Cardiac septum (tissue), 1 donor: ENCODE results near the gene TREH. TPM values are rescaled to one million over a fixed set of nuclear protein-coding genes. Genes with fewer than 3 reads are reported as not detected.

ENCODE experiments used
- DNase-seq: peaks from one replicate; pipeline ENCODE4 v3.0.0-alpha.2; 2020; ENCODE audit warnings: low spot score
- intact Hi-C: fragments of 100-400 bp; cut with DNase I; formaldehyde crosslinking; loops from one replicate; pipeline ENCODE4 v1.14.0; 2022
- total RNA-seq: library from RNA; stranded (reverse); fragmentation: NEBNext Ultra II Directional; extraction: Animal tissue kit (Norgen Biotek cat#: 25700); gene quantifications from one replicate; pipeline ENCODE4 v1.2.1, GENCODE V29; 2021
- donor health status: DM: no; HTN: no; CAD: no.

Gene TREH
- total RNA-seq, 1 donor from 2014 or later: not detected

DNA sequence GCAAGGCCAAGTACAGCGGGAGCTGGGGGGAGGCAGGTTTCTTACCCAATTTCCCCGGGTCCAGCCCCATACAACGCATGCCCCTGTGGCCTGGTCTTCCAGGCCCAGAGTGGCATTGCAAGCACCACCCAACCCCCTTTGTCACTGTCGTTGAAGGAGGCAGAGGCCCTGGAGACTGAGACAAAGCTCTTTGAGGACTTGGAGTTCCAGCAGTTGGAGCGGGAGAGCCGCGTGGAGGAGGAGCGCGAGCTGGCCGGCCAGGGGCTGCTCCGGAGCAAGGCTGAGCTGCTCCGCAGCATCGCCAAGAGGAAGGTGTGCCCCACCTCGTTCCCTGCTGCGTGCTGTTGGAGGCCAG lies 44.2 kb downstream of the TREH start:
- intact Hi-C loops: no loop called here
- DNase-seq: no peak

GRCh38 chr11:118634431-118635236 lies 44.8 kb downstream of the TREH start:
- peak; percentile 85 for DNase-seq
- intact Hi-C loops: no loop called here

DNA sequence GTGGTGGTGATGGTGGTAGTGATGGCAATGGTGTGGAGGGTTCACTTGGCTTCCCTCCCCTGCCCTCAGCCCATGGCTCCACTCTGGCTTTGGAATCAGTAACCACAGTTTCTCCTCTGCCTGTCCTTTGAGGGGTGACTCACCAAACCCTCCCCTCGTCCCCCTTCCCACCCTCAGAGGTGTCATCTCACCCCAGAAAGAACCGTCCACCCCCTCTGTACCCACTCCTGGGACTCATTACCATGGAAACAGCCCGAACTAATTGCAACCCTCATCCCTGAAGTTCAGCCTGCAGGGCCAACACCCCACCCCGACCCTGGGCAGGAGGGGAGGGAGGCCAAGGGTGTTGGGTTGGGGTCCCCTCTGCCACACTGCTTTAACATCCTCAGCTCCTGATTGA lies 45.5 kb downstream of the TREH start:
- intact Hi-C loops: no loop called here
- DNase-seq: no peak

- intact Hi-C loops: no loop called here
- no peak for DNase-seq
These were observed 46.1 kb downstream of the TREH start for GRCh38 chr11:118633319-118633690.

DNA sequence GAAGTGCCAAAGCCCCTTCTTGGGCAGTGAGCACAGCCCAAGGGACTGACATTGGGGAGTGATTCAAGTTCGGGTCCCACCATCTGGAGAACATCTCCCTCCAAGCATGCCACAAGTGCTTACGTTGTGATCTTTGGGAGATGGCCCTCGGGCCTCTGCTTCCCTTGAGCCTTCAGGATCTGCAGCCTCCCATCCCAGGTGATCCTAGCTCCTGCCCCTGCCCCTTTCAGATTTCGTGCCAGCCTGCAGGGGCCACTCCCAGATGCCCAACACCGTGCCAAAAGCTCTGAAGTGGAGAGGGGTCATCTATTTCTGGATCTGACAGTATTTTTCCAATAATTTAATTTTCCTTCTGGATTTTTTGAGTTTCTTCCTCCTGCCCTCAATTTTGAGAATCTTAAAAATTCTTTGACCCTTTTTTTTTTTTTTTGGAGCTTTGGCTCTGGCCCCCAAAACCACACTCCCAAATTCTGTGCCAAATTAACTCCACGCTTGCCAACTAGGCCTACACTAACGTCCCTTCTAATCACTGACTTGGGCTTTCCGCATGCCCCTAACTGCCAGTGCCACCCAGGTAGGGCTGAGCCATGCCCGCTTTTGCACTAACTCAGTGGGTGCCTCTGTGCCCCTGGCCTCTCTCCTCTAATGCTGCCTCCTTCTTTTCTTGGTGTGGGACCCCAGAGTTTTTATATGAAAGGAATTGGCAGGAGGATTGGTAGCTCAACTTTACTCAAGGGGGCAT lies 46.7 kb downstream of the TREH start:
- no peak for DNase-seq
- intact Hi-C loops: no loop called here

GRCh38 chr11:118631142-118631909 lies 48.1 kb downstream of the TREH start:
- intact Hi-C loops: no loop called here
- no peak for DNase-seq

GRCh38 chr11:118629761-118630661 lies 49.4 kb downstream of the TREH start:
- intact Hi-C loops: no loop called here
- DNase-seq: no peak

- DNase-seq: no peak
- intact Hi-C loops: no loop called here
These were observed 50.4 kb downstream of the TREH start for GRCh38 chr11:118628861-118629549.

DNA sequence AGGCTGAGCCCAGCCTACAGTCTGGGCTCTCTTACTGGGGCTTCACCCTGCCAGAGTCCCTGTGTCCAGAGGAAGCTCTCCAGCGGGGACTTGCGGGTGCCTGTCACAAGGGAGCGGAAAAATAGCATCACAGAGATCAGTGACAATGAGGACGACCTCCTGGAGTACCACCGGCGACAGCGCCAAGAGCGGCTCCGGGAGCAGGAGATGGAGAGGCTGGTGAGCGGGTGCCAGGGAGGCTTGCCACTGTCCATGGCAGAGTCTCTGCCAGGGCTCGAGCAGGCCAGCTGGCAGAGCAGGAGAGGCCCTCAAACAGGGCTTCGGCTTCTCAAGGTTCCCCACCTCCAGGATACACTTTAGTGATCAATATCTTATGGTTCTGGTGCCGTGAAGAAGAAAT lies 51.0 kb downstream of the TREH start:
- intact Hi-C loops: no loop called here
- DNase-seq: no peak

- intact Hi-C loops: no loop called here
- no peak for DNase-seq
These were observed 51.4 kb downstream of the TREH start for GRCh38 chr11:118628031-118628430.

DNA sequence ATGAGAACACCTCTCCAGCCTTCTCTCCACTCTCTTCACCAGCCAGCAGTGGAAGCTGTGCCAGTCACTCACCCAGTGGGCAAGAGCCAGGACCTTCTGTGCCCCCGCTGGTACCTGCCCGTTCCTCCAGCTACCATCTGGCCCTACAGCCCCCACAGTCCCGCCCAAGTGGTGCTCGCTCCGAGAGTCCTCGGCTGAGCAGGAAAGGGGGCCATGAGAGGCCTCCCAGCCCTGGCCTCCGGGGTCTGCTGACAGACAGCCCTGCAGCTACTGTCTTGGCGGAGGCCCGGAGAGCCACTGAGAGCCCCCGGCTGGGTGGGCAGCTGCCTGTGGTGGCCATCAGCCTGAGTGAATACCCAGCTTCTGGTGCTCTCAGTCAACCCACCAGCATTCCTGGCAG lies 51.9 kb downstream of the TREH start:
- intact Hi-C loops: no loop called here

DNA sequence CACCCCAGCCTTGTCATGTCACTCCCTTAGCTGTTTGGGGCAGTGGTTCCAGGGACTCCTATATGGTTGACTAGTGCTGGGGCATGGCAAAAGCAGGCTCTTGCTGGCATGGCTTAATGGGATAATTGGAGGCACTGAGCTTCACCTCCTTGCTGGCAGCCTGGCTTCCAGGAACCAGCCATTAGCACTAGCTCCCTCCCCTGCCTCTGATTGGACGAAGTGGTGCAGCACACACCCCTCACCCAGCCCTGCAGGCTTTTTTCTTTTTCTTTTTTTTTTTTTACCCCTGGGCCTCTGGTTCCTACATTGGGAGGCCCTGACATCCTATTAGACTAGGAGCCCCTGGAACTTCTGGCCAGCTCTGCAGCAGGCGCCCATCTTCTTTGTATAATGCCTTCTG lies 53.5 kb downstream of the TREH start:
- intact Hi-C loops: no loop called here
- DNase-seq: no peak

More for the DNA sequence above, 51.9 kb downstream of the TREH start:
- no peak for DNase-seq

DNA sequence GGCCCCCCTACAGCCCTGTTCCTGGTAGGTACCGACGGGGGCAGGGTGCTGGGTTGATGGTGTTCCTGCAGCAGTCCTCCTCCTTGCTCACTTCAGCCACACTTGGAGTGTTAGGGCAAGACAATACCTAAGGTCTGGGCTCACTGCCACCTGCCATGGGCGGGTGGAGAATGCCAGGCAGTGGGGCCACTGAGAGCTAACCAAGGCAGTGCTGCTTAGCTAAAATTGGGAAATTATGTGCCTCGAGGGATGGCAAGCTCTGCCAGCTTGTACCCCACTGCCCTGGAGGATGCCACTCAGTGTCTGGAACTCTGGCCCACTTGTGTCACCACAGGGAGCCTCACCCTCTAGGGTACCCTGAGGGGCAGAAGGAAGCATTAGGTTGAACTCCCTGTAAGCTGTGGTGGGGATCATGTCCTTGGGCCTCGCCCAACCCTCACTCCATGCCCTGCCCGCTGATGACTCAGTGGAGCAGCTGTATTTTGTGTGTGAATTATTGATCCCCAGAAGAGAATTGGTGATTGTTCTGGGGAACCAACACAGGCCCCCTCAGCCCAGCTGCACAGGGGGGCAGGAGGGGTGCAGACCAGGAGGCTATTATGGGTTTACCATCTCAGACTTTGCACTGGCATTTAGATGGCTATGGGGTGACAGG lies 54.3 kb downstream of the TREH start:
- no peak for DNase-seq
- intact Hi-C loops: no loop called here

GRCh38 chr11:118623269-118623655 lies 56.2 kb downstream of the TREH start:
- no peak for DNase-seq
- intact Hi-C loops: no loop called here

DNA sequence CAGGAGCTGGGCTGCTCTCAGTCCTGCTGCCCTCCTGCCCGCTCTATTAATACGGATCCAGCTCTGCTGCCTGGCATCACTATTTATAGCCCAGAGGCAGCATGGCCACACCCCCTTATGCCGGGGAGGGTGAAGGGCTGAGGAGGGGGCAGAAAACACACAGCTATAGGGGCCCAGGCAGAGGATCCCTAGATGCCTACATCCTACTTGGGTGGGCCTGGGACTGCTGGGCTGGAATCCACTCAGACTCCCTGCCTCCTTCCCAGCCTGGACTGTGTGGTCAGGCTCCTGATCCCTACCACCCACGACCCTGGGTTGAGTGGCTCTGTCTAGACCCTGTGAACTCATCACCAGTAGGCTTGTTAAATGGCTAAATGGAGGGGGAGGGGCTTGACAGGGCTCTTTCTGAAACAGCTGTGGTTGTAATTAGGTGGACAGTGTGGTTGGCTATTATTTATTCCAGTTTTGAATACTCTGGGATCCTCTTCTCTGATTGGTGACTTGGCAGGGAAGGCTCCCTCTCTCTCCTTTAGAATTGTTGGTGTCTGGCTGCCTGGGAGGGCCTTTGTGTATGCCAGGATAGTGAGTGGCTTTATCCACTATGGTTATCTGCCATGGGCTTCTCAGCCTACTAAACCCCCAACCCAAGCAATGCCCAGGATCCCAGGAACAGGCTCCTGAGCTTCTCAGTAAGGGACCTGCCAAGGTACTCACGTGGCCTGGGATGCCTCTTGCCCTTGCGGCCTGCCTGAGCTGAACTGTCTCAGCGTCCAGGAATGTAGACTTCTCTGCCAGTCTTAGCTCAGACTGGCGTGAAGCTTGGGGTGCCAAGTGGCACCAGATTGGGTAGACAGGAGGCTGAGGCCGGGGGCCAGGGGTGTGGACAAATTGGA lies 56.8 kb downstream of the TREH start:
- DNase-seq: peak; percentile 86
- intact Hi-C loops: no loop called here

GRCh38 chr11:118621784-118622375 lies 57.6 kb downstream of the TREH start:
- intact Hi-C loops: no loop called here

More at GRCh38 chr11:118621784-118622375, 57.6 kb downstream of the TREH start:
- no peak for DNase-seq
